ENCODE data around the gene RTKN.

RTKN gene

GRCh38 chr2:74417763-74418162 is 24.0 kb downstream of the RTKN start:
- no peaks in the 10 kb centered on the region for H3K27me3 ChIP-seq (ENCODE audit: control insufficient read depth in 2 of 2, insufficient read depth in 2 of 2, low read length in 2 of 2)
- no peak overlapping the region for H3K27ac ChIP-seq (ENCODE audit: low read depth in 2 of 2, low read length in 2 of 2)
- H3K9me3 ChIP-seq (ENCODE audit: control insufficient read depth in 2 of 2, low read length in 2 of 2) = no peaks in the 10 kb centered on the region
- H3K4me3 ChIP-seq (ENCODE audit: low read length in 2 of 2) = no peak overlapping the region
- peaks cover 14 to 24% of the 10 kb centered on the region in 2 donors for H3K4me1 ChIP-seq (ENCODE audit: control insufficient read depth in 2 of 2, insufficient read depth in 2 of 2, low read length in 2 of 2)
- H3K36me3 ChIP-seq (ENCODE audit: control insufficient read depth in 2 of 2, insufficient read depth in 2 of 2, low read length in 2 of 2) = no peaks in the 10 kb centered on the region
- no peak overlapping the region for H3K9ac ChIP-seq (ENCODE audit: low read depth in 1 of 2, low read length in 2 of 2)

GRCh38 chr2:74417197-74417596 is 24.5 kb downstream of the RTKN start:
- Histone ChIP-seq H3K9me3 (ENCODE audit: control insufficient read depth in 2 of 2, low read length in 2 of 2) (no peaks in the 10 kb centered on the region), H3K36me3 (ENCODE audit: control insufficient read depth in 2 of 2, insufficient read depth in 2 of 2, low read length in 2 of 2) (no peaks in the 10 kb centered on the region), H3K4me1 (ENCODE audit: control insufficient read depth in 2 of 2, insufficient read depth in 2 of 2, low read length in 2 of 2) (peaks cover 14 to 24% of the 10 kb centered on the region in 2 donors), H3K4me3 (ENCODE audit: low read length in 2 of 2) (no peak overlapping the region), H3K27me3 (ENCODE audit: control insufficient read depth in 2 of 2, insufficient read depth in 2 of 2, low read length in 2 of 2) (no peaks in the 10 kb centered on the region), H3K27ac (ENCODE audit: low read depth in 2 of 2, low read length in 2 of 2) (no peak overlapping the region), H3K9ac (ENCODE audit: low read depth in 1 of 2, low read length in 2 of 2) (no peak overlapping the region)

- no peaks in the 10 kb centered on the region for H3K36me3 ChIP-seq (ENCODE audit: control insufficient read depth in 2 of 2, insufficient read depth in 2 of 2, low read length in 2 of 2)
- H3K9ac ChIP-seq (ENCODE audit: low read depth in 1 of 2, low read length in 2 of 2) = no peak overlapping the region
- no peaks in the 10 kb centered on the region for H3K27me3 ChIP-seq (ENCODE audit: control insufficient read depth in 2 of 2, insufficient read depth in 2 of 2, low read length in 2 of 2)
- peaks cover 14 to 20% of the 10 kb centered on the region in 2 donors for H3K4me1 ChIP-seq (ENCODE audit: control insufficient read depth in 2 of 2, insufficient read depth in 2 of 2, low read length in 2 of 2)
- no peaks in the 10 kb centered on the region for H3K9me3 ChIP-seq (ENCODE audit: control insufficient read depth in 2 of 2, low read length in 2 of 2)
- no peak overlapping the region for H3K27ac ChIP-seq (ENCODE audit: low read depth in 2 of 2, low read length in 2 of 2)
- H3K4me3 ChIP-seq (ENCODE audit: low read length in 2 of 2) = no peak overlapping the region
Observed at GRCh38 chr2:74416778-74417177, 25.0 kb downstream of the RTKN start.

GRCh38 chr2:74415762-74416395 is 25.9 kb downstream of the RTKN start:
- Histone ChIP-seq H3K27me3 (ENCODE audit: control insufficient read depth in 2 of 2, insufficient read depth in 2 of 2, low read length in 2 of 2) (no peaks in the 10 kb centered on the region), H3K4me3 (ENCODE audit: low read length in 2 of 2) (peak overlapping the region; percentile 60 to 68), H3K36me3 (ENCODE audit: control insufficient read depth in 2 of 2, insufficient read depth in 2 of 2, low read length in 2 of 2) (no peaks in the 10 kb centered on the region), H3K9ac (ENCODE audit: low read depth in 1 of 2, low read length in 2 of 2) (peak overlapping the region; percentile 38 to 62), H3K4me1 (ENCODE audit: control insufficient read depth in 2 of 2, insufficient read depth in 2 of 2, low read length in 2 of 2) (peaks cover 10 to 19% of the 10 kb centered on the region in 2 donors), H3K9me3 (ENCODE audit: control insufficient read depth in 2 of 2, low read length in 2 of 2) (no peaks in the 10 kb centered on the region), H3K27ac (ENCODE audit: low read depth in 2 of 2, low read length in 2 of 2) (no peak overlapping the region)

- Histone ChIP-seq H3K27me3 (ENCODE audit: control insufficient read depth in 2 of 2, insufficient read depth in 2 of 2, low read length in 2 of 2) (no peaks in the 10 kb centered on the region), H3K27ac (ENCODE audit: low read depth in 2 of 2, low read length in 2 of 2) (peak overlapping the region in 1 of 2 donors; percentile 48), H3K36me3 (ENCODE audit: control insufficient read depth in 2 of 2, insufficient read depth in 2 of 2, low read length in 2 of 2) (no peaks in the 10 kb centered on the region), H3K4me1 (ENCODE audit: control insufficient read depth in 2 of 2, insufficient read depth in 2 of 2, low read length in 2 of 2) (peaks cover 8 to 15% of the 10 kb centered on the region in 2 donors), H3K9ac (ENCODE audit: low read depth in 1 of 2, low read length in 2 of 2) (peak overlapping the region; percentile 52 to 62), H3K9me3 (ENCODE audit: control insufficient read depth in 2 of 2, low read length in 2 of 2) (no peaks in the 10 kb centered on the region), H3K4me3 (ENCODE audit: low read length in 2 of 2) (peak overlapping the region; percentile 60 to 68)
Observed at GRCh38 chr2:74414881-74415761, 26.6 kb downstream of the RTKN start.

GRCh38 chr2:74414441-74414840 is 27.3 kb downstream of the RTKN start:
- Histone ChIP-seq H3K36me3 (ENCODE audit: control insufficient read depth in 2 of 2, insufficient read depth in 2 of 2, low read length in 2 of 2) (no peaks in the 10 kb centered on the region), H3K27ac (ENCODE audit: low read depth in 2 of 2, low read length in 2 of 2) (peak overlapping the region in 1 of 2 donors; percentile 48), H3K9ac (ENCODE audit: low read depth in 1 of 2, low read length in 2 of 2) (peak overlapping the region in 1 of 2 donors; percentile 62), H3K27me3 (ENCODE audit: control insufficient read depth in 2 of 2, insufficient read depth in 2 of 2, low read length in 2 of 2) (no peaks in the 10 kb centered on the region), H3K4me1 (ENCODE audit: control insufficient read depth in 2 of 2, insufficient read depth in 2 of 2, low read length in 2 of 2) (peaks cover 8 to 15% of the 10 kb centered on the region in 2 donors), H3K9me3 (ENCODE audit: control insufficient read depth in 2 of 2, low read length in 2 of 2) (no peaks in the 10 kb centered on the region), H3K4me3 (ENCODE audit: low read length in 2 of 2) (peak overlapping the region; percentile 60 to 68)

- H3K9ac ChIP-seq (ENCODE audit: low read depth in 1 of 2, low read length in 2 of 2) = no peak overlapping the region
Observed at GRCh38 chr2:74413001-74413698, 28.6 kb downstream of the RTKN start.

GRCh38 chr2:74407682-74408081 is 34.1 kb downstream of the RTKN start:
- H3K9me3 ChIP-seq (ENCODE audit: control insufficient read depth in 2 of 2, low read length in 2 of 2) = no peaks in the 10 kb centered on the region
- H3K27me3 ChIP-seq (ENCODE audit: control insufficient read depth in 2 of 2, insufficient read depth in 2 of 2, low read length in 2 of 2) = no peaks in the 10 kb centered on the region
- H3K36me3 ChIP-seq (ENCODE audit: control insufficient read depth in 2 of 2, insufficient read depth in 2 of 2, low read length in 2 of 2) = no peaks in the 10 kb centered on the region
- H3K4me1 ChIP-seq (ENCODE audit: control insufficient read depth in 2 of 2, insufficient read depth in 2 of 2, low read length in 2 of 2) = no peaks in the 10 kb centered on the region
- H3K4me3 ChIP-seq (ENCODE audit: low read length in 2 of 2) = no peak overlapping the region
- no peak overlapping the region for H3K9ac ChIP-seq (ENCODE audit: low read depth in 1 of 2, low read length in 2 of 2)
- H3K27ac ChIP-seq (ENCODE audit: low read depth in 2 of 2, low read length in 2 of 2) = no peak overlapping the region

More at GRCh38 chr2:74413001-74413698, 28.6 kb downstream of the RTKN start:
- Histone ChIP-seq H3K27me3 (ENCODE audit: control insufficient read depth in 2 of 2, insufficient read depth in 2 of 2, low read length in 2 of 2) (no peaks in the 10 kb centered on the region), H3K27ac (ENCODE audit: low read depth in 2 of 2, low read length in 2 of 2) (no peak overlapping the region), H3K9me3 (ENCODE audit: control insufficient read depth in 2 of 2, low read length in 2 of 2) (no peaks in the 10 kb centered on the region), H3K4me3 (ENCODE audit: low read length in 2 of 2) (peak overlapping the region in 1 of 2 donors; percentile 7), H3K4me1 (ENCODE audit: control insufficient read depth in 2 of 2, insufficient read depth in 2 of 2, low read length in 2 of 2) (peaks cover 8 to 15% of the 10 kb centered on the region in 2 donors), H3K36me3 (ENCODE audit: control insufficient read depth in 2 of 2, insufficient read depth in 2 of 2, low read length in 2 of 2) (no peaks in the 10 kb centered on the region)

- Histone ChIP-seq H3K4me1 (ENCODE audit: control insufficient read depth in 2 of 2, insufficient read depth in 2 of 2, low read length in 2 of 2) (no peaks in the 10 kb centered on the region), H3K4me3 (ENCODE audit: low read length in 2 of 2) (no peak overlapping the region), H3K9ac (ENCODE audit: low read depth in 1 of 2, low read length in 2 of 2) (no peak overlapping the region), H3K27ac (ENCODE audit: low read depth in 2 of 2, low read length in 2 of 2) (no peak overlapping the region), H3K36me3 (ENCODE audit: control insufficient read depth in 2 of 2, insufficient read depth in 2 of 2, low read length in 2 of 2) (no peaks in the 10 kb centered on the region), H3K27me3 (ENCODE audit: control insufficient read depth in 2 of 2, insufficient read depth in 2 of 2, low read length in 2 of 2) (no peaks in the 10 kb centered on the region), H3K9me3 (ENCODE audit: control insufficient read depth in 2 of 2, low read length in 2 of 2) (no peaks in the 10 kb centered on the region)
Observed at GRCh38 chr2:74406035-74406434, 35.7 kb downstream of the RTKN start.

- Histone ChIP-seq H3K27ac (ENCODE audit: low read depth in 2 of 2, low read length in 2 of 2) (no peak overlapping the region), H3K27me3 (ENCODE audit: control insufficient read depth in 2 of 2, insufficient read depth in 2 of 2, low read length in 2 of 2) (no peaks in the 10 kb centered on the region), H3K9me3 (ENCODE audit: control insufficient read depth in 2 of 2, low read length in 2 of 2) (no peaks in the 10 kb centered on the region), H3K9ac (ENCODE audit: low read depth in 1 of 2, low read length in 2 of 2) (no peak overlapping the region), H3K4me1 (ENCODE audit: control insufficient read depth in 2 of 2, insufficient read depth in 2 of 2, low read length in 2 of 2) (no peaks in the 10 kb centered on the region), H3K4me3 (ENCODE audit: low read length in 2 of 2) (no peak overlapping the region), H3K36me3 (ENCODE audit: control insufficient read depth in 2 of 2, insufficient read depth in 2 of 2, low read length in 2 of 2) (no peaks in the 10 kb centered on the region)
Observed at GRCh38 chr2:74401891-74402290, 39.8 kb downstream of the RTKN start.

Data from mucosa of rectum (tissue), 2 donors.